Measurements from ENCODE around the gene MTFR2. TPM values are rescaled to one million over a fixed set of nuclear protein-coding genes. Genes with fewer than 3 reads are reported as not detected.

Gene MTFR2
- total and polyA plus RNA-seq, 2 of the 13 experiments (the other 11 are each of a cell fraction or from before 2014, with no cell fraction given) = 6.7 to 10.7 TPM

DNA sequence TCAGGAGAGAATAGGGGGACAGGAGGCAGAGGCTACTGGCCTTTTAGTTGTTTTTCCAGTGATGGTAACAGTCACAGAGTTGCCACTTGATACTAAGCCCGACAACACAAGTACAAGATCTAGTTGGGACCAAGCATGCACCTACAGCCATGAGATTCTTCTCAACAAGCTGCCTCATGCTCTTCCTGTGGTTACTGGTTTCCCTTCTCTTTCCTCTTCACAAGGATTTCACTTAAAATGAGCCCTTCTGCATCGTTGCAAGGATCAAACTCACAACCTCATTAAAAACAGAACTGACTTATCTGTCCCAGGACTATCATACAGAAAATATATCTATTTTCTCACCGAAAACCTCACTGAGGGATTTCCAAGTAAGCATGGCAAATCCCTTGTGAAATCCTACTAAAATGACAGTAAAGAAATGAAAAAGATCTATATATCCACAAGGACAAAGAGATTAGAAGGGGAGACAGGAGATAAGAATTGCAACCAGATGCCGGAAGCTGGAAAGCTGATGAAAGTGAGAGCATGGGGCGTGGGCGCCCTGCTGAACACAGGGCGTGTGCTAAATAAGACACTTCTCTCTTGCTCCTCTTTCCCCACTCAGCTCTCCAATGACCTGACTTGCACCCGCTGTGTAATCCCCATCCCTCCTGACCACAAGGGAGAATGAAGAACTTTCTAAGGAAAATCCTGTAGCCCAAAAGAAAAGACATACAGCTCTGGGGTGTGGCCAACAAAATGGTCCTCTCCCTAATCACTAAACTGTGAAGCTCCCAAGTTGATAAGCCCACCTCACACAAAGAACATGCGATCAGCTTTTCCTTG is 13.4 kb downstream of the MTFR2 start:
- in situ Hi-C loops (cut with HindIII; ENCODE audit: extremely low pct_ligation_motif_present, low pct_unique_long_range_greater_than_20kb) (no loop called here), intact Hi-C loops (cut with micrococcal nuclease; ENCODE audit: unreplicated experiment) (no loop called here)
- no peak overlapping the region for H3K27ac ChIP-seq (ENCODE audit: extremely low read length, insufficient read depth, low read length)
- WGBS (ENCODE audit: low lambda C conversion rate) = 92% methylated on average over 9 of the region's 9 CpGs
- H3K4me1 ChIP-seq (ENCODE audit: insufficient read depth, low read length) = no peaks in the 10 kb centered on the region
- DNase-seq (ENCODE audit: low spot score) (no peak), ATAC-seq (no peak), FAIRE-seq (no peak)
- no peak overlapping the region for H3K4me2 ChIP-seq (ENCODE audit: low read depth, low read length)
- H4K20me1 ChIP-seq (ENCODE audit: insufficient read depth, low read length) = no peaks in the 10 kb centered on the region
- H3K9me3 ChIP-seq (ENCODE audit: low read length) = no peaks in the 10 kb centered on the region
- no TSS peak for BruUV-seq (replicated peaks)
- no peaks in the 10 kb centered on the region for H3K79me2 ChIP-seq (ENCODE audit: insufficient read depth, low read length)
- H3K36me3 ChIP-seq (replicated peaks in 1 of 2; ENCODE audit: control insufficient read depth in 1 of 2, insufficient read depth in 2 of 2, low read length in 2 of 2) = peaks cover 2 to 15% of the 10 kb centered on the region in 2 experiments; a peak in 3 of 5 replicates
- H3K4me3 ChIP-seq (replicated peaks in 1 of 3; ENCODE audit: insufficient read depth in 1 of 3, low read depth in 2 of 3, low read length in 3 of 3) = no peak overlapping the region
- POLR2A ChIA-PET = interaction anchor here (1.0 to 3.5 kb wide), 3 partner anchors 10 to 53 kb away, joined by 3 to 11 read pairs (median 10); partner anchors contain the start of gene BCLAF1
- no peak overlapping the region for H2AFZ ChIP-seq (ENCODE audit: low read length)
- H3K27me3 ChIP-seq (ENCODE audit: control insufficient read depth in 1 of 2, insufficient read depth in 2 of 2, low read length in 2 of 2) = no peaks in the 10 kb centered on the region
- TF ChIP-seq JDP2 (CRISPR knock-in tag; IDR thresholded peaks at IDR 0.05; ENCODE audit: borderline replicate concordance) (no peak), HNF4G (IDR thresholded peaks at IDR 0.05; ENCODE audit: borderline replicate concordance, low read depth, low read length) (no peak), HNF4G (CRISPR knock-in tag; IDR thresholded peaks at IDR 0.05; ENCODE audit: borderline replicate concordance, low read depth) (no peak), HCFC1 (IDR thresholded peaks at IDR 0.05; ENCODE audit: low read depth, low read length) (no peak), SMAD9 (CRISPR knock-in tag; IDR thresholded peaks at IDR 0.05) (no peak), TMF1 (CRISPR knock-in tag; IDR thresholded peaks at IDR 0.05; ENCODE audit: low read depth) (no peak), CC2D1A (CRISPR knock-in tag; IDR thresholded peaks at IDR 0.05) (no peak), ZNF644 (CRISPR knock-in tag; IDR thresholded peaks at IDR 0.05; ENCODE audit: low read depth) (no peak), ZFP1 (CRISPR knock-in tag; IDR thresholded peaks at IDR 0.05) (no peak), NCOR1 (IDR thresholded peaks at IDR 0.05; ENCODE audit: borderline replicate concordance, low read length) (no peak), ZNF546 (CRISPR knock-in tag; conservative IDR thresholded peaks at IDR 0.05) (no peak)
- TF ChIP-seq, protein P1, sequence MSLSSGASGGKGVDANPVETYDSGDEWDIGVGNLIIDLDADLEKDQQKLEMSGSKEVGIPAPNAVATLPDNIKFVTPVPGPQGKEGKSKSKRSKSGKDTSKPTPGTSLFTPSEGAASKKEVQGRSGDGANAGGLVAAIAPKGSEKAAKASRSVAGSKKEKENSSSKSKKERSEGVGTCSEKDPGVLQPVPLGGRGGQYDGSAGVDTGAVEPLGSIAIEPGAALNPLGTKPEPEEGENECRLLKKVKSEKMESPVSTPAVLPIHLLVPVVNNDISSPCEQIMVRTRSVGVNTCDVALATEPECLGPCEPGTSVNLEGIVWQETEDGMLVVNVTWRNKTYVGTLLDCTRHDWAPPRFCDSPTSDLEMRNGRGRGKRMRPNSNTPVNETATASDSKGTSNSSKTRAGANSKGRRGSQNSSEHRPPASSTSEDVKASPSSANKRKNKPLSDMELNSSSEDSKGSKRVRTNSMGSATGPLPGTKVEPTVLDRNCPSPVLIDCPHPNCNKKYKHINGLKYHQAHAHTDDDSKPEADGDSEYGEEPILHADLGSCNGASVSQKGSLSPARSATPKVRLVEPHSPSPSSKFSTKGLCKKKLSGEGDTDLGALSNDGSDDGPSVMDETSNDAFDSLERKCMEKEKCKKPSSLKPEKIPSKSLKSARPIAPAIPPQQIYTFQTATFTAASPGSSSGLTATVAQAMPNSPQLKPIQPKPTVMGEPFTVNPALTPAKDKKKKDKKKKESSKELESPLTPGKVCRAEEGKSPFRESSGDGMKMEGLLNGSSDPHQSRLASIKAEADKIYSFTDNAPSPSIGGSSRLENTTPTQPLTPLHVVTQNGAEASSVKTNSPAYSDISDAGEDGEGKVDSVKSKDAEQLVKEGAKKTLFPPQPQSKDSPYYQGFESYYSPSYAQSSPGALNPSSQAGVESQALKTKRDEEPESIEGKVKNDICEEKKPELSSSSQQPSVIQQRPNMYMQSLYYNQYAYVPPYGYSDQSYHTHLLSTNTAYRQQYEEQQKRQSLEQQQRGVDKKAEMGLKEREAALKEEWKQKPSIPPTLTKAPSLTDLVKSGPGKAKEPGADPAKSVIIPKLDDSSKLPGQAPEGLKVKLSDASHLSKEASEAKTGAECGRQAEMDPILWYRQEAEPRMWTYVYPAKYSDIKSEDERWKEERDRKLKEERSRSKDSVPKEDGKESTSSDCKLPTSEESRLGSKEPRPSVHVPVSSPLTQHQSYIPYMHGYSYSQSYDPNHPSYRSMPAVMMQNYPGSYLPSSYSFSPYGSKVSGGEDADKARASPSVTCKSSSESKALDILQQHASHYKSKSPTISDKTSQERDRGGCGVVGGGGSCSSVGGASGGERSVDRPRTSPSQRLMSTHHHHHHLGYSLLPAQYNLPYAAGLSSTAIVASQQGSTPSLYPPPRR (CRISPR knock-in tag; IDR thresholded peaks at IDR 0.05; ENCODE audit: borderline replicate concordance) = no peak
- TF ChIP-seq, protein P2, sequence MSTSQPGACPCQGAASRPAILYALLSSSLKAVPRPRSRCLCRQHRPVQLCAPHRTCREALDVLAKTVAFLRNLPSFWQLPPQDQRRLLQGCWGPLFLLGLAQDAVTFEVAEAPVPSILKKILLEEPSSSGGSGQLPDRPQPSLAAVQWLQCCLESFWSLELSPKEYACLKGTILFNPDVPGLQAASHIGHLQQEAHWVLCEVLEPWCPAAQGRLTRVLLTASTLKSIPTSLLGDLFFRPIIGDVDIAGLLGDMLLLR (CRISPR knock-in tag; IDR thresholded peaks at IDR 0.05) = no peak
- TF ChIP-seq, protein P3, sequence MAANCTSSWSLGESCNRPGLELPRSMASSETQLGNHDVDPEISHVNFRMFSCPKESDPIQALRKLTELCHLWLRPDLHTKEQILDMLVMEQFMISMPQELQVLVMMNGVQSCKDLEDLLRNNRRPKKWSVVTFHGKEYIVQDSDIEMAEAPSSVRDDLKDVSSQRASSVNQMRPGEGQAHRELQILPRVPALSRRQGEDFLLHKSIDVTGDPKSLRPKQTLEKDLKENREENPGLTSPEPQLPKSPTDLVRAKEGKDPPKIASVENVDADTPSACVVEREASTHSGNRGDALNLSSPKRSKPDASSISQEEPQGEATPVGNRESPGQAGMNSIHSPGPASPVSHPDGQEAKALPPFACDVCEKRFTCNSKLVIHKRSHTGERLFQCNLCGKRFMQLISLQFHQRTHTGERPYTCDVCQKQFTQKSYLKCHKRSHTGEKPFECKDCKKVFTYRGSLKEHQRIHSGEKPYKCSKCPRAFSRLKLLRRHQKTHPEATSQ (CRISPR knock-in tag; IDR thresholded peaks at IDR 0.05; ENCODE audit: borderline replicate concordance) = no peak
- TF ChIP-seq, protein P4, sequence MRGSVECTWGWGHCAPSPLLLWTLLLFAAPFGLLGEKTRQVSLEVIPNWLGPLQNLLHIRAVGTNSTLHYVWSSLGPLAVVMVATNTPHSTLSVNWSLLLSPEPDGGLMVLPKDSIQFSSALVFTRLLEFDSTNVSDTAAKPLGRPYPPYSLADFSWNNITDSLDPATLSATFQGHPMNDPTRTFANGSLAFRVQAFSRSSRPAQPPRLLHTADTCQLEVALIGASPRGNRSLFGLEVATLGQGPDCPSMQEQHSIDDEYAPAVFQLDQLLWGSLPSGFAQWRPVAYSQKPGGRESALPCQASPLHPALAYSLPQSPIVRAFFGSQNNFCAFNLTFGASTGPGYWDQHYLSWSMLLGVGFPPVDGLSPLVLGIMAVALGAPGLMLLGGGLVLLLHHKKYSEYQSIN (CRISPR knock-in tag; IDR thresholded peaks at IDR 0.05; ENCODE audit: borderline replicate concordance) = no peak
- H3K9ac ChIP-seq (ENCODE audit: insufficient read depth, low read depth, low read length) = no peak overlapping the region
- CTCF ChIA-PET (ENCODE audit: low intra/inter-chr PET ratio, low total read pairs) = no interaction called here

Measured in HepG2 (cell line).